Lower leg skin (tissue), 4 donors: ENCODE measurements around the gene LOXL1. TPM values are rescaled to one million over a fixed set of nuclear protein-coding genes. Genes with fewer than 3 reads are reported as not detected.

ENCODE experiments used
- DNase-seq, 2 donors: peaks; one replicate each; pipeline ENCODE4 v3.0.0-alpha.2; 2019; ENCODE audit warnings: low spot score in 2 of 2
- H3K4me3 ChIP-seq: fragments of 200-600 bp; sonication (generic); 2 replicates; pipeline ENCODE4 v1.5.1; 2017; ENCODE audit warnings: mild to moderate bottlenecking, low read depth; ENCODE audit not compliant: poor library complexity, severe bottlenecking
- CTCF ChIP-seq, 3 donors: fragments of 450-650 bp; IDR thresholded peaks; one replicate each; pipeline ENCODE4 v1.5.1; 2016; ENCODE audit warnings: antibody characterized with exemption in 3 of 3, mild to moderate bottlenecking in 3 of 3, moderate library complexity in 2 of 3
- POLR2A ChIP-seq, 2 donors: fragments of 450-650 bp; IDR thresholded peaks; one replicate each; pipeline ENCODE4 v1.6.1; 2016 to 2017; ENCODE audit warnings: antibody characterized with exemption in 2 of 2, mild to moderate bottlenecking in 1 of 2, moderate library complexity in 1 of 2
- WGBS, 2 donors: methylation state at CpG; one replicate each; pipeline ENCODE4 v1.1.5; 2018; 5-methylcytosine and 5-hydroxymethylcytosine counted together
- intact Hi-C: fragments of 100-400 bp; cut with DNase I; formaldehyde crosslinking; loops from one replicate; pipeline ENCODE4 v1.15.0; 2023; ENCODE audit warnings: low total_unique reads
- total RNA-seq, 4 donors: library from RNA; depleted of rRNA; stranded (reverse); fragments of >200 nt; gene quantifications; one replicate each; pipeline ENCODE4 v1.1.0, GENCODE V29; 2016

The LOXL1 gene
- total RNA-seq, 4 donors from 2014 or later: 4.6 to 8.2 (median 6.6) TPM

DNA sequence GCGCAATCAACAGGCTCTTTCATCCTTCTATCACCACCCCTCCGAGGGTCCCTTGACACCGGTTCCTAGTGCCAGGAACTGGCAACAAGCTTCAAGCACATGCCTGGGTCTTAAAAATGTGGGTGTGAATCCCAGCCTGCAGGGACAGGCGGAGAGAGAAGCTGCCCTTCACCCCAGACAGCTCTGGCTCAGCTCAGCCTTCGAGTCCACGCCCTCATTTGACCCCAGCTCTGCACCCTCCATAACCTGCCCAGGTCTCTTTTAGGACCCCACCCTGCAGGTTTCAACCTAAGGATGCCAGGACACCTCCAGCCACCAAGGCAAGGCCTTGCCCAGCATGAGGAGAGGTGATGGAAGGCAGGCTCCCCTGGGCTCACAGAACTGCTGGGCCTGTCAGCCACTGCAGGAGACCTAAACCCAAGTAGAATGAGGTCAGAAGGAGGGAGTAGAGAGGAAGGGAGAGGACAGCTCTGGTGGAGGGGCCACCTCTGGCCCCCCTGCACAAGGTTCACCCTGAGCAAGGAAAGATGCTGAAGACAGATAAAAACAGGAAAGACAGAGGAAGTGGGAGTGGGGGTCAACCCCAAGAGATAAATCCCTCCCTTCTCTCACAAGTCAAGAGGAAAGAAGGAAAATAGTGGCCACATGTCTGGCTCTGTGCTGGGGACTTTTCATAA, 2.6 kb upstream of the LOXL1 start:
- 44 to 52% methylated on average over 6 of the region's 6 CpGs for WGBS, 2 donors
- DNase-seq: no peak
- no peak for TF ChIP-seq CTCF (IDR thresholded peaks at IDR 0.05)
- TF ChIP-seq POLR2A (IDR thresholded peaks at IDR 0.05): no peak
- intact Hi-C loops: no loop called here
- H3K4me3 ChIP-seq: no peak overlapping the region

DNA sequence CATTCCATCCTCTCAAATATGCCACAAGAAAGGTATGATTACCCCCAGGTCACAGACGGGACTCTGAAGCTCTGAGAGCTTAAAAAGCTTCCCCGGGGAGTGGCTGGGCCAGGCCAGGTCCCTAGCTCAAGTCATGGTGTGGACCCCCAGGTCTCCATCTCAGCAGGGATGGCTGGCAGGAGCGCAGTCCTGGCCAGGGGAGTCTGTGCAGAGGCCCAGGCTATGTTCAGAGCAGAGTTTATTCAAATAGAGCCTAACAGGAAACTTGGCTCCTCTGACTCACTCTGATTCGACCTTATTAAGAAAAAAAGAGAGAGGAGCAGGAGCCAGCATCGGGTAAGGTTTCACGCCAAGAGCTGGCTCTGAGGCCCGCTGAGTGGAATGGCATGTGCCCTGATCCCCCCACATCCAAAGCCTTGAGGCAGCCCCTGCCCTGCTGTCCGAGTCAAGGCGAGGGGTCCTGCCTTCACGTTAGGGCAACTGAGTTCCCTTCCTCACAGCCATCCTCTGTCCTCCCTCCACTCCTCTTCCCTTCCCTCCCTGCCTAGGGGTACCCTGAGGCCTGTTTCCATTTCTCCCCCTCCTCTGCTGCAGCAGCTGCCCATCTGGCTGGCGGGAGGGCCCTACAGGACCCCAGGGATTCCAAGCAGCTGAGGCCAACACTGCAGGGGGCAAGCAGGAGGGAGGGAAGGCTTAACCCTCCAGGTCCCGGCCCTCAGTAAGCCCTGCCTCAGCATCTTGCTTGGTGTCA, 1.9 kb upstream of the LOXL1 start:
- no peak overlapping the region for H3K4me3 ChIP-seq
- 12 to 14% methylated on average over 12 of the region's 12 CpGs for WGBS, 2 donors
- intact Hi-C loops: no loop called here
- DNase-seq: no peak
- TF ChIP-seq CTCF (IDR thresholded peaks at IDR 0.05) (no peak), POLR2A (IDR thresholded peaks at IDR 0.05) (no peak)

DNA sequence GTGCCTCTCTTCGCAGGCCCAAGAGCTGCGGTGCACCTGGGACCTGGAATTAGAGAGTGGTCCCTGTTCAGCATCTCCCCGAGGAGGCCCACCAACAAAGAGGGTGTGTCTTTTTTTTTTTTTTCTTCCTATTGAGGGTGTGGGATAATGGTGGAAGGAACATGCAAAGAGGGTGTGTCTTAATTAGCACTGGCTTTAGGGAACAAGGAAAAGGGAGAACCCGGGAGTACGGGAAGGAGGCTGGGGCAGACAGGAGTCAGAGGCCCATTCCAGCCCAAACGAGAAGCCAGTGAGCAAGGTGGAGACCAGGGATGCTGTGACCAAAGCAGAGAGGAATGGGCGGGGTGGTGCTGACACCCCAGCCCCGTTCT, 429 bp upstream of the LOXL1 start:
- TF ChIP-seq POLR2A (IDR thresholded peaks at IDR 0.05) (no peak), CTCF (IDR thresholded peaks at IDR 0.05) (no peak)
- DNase-seq: no peak
- intact Hi-C loops: no loop called here
- 38 to 40% methylated on average over 8 of the region's 8 CpGs for WGBS, 2 donors
- H3K4me3 ChIP-seq: no peak overlapping the region

DNA sequence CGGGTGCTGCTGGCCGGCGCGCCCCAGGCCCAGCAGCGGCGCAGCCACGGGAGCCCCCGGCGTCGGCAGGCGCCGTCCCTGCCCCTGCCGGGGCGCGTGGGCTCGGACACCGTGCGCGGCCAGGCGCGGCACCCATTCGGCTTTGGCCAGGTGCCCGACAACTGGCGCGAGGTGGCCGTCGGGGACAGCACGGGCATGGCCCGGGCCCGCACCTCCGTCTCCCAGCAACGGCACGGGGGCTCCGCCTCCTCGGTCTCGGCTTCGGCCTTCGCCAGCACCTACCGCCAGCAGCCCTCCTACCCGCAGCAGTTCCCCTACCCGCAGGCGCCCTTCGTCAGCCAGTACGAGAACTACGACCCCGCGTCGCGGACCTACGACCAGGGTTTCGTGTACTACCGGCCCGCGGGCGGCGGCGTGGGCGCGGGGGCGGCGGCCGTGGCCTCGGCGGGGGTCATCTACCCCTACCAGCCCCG, 777 bp downstream of the LOXL1 start:
- peak in 1 of 2 donors; percentile 93 for DNase-seq
- intact Hi-C loops: no loop called here
- TF ChIP-seq CTCF (IDR thresholded peaks at IDR 0.05) (no peak), POLR2A (IDR thresholded peaks at IDR 0.05) (no peak)
- peak overlapping the region; percentile 46 for H3K4me3 ChIP-seq
- WGBS, 2 donors: 0 to 2% methylated on average over 13 to 38 of the region's 65 CpGs

DNA sequence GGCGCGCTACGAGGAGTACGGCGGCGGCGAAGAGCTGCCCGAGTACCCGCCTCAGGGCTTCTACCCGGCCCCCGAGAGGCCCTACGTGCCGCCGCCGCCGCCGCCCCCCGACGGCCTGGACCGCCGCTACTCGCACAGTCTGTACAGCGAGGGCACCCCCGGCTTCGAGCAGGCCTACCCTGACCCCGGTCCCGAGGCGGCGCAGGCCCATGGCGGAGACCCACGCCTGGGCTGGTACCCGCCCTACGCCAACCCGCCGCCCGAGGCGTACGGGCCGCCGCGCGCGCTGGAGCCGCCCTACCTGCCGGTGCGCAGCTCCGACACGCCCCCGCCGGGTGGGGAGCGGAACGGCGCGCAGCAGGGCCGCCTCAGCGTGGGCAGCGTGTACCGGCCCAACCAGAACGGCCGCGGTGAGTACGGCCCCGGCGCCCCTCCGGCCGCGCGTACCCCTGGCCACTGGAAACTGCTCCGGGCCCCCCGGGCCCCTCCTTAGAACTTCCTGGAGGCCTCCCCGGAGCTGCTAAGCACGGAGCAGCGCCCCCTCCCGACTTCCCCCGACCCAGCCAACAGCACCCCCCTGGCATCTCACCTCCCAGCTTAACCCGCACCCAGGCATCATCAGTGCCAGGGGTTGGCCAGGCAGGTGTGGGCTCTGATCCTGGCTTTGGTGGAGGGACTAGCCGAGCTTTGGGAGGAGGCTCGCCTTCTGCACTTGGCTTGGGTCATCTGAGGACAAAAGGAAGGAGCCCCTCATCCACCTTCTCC, 1.4 kb downstream of the LOXL1 start:
- intact Hi-C loops: no loop called here
- peak overlapping the region; percentile 46 for H3K4me3 ChIP-seq
- peak in 1 of 2 donors; percentile 92 for DNase-seq
- TF ChIP-seq CTCF (IDR thresholded peaks at IDR 0.05): no peak
- no peak for TF ChIP-seq POLR2A (IDR thresholded peaks at IDR 0.05)
- 0% methylated on average over 1 to 59 of the region's 78 CpGs for WGBS, 2 donors
